DOHH2 (cell line): ENCODE results near the gene BNC2.

Source experiments
- CTCF ChIP-seq: fragments of 200-600 bp; sonication (generic); IDR thresholded peaks from one replicate; pipeline ENCODE4 v1.5.1; 2014; ENCODE audit warnings: antibody characterized with exemption, mild to moderate bottlenecking, low read depth, low read length; ENCODE audit not compliant: poor library complexity, severe bottlenecking
- EZH2phosphoT487 ChIP-seq: fragments of 200-600 bp; sonication (generic); IDR thresholded peaks from 2 replicates; pipeline ENCODE4 v1.6.1; 2017; ENCODE audit warnings: borderline replicate concordance, mild to moderate bottlenecking, antibody characterized with exemption, low read length, moderate library complexity, mixed read lengths

DNA sequence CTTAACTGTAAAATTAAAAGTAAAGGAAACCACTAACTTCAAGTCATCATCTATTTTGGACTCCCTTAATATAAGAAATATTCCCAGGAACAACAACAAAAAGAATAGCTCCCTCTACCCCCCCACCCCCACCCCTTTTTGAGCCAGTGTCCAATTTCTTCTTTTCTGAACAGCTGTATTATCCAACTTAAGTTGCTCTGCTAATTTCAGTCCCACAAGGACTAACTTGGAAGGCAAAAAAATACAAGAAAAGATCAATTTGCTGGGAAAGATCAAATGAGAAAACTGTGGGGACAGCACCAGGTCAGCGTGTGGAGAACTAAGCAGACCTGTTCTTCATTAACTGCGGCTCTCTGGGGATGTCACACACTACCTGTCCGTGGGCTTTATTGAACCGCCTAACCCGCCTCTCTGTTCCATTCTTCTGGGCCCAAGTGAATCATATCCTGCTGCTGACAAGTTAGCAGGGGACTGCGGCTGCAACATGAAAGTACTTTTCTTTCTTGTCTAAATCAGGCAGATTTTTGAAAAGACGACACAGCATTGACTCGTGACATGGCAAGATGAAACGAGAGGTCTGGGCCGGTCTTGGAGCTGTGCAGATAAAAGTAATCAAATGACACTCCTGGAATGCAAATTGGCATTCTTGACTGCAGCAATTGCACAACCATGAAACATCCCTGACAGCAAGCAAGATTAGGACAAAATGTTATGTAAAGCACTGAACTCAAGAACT lies 2.7 kb downstream of the BNC2 start:
- no peak for TF ChIP-seq CTCF
- TF ChIP-seq EZH2phosphoT487 = no peak
